Thyroid gland (tissue), 4 donors: Measurements from ENCODE around the gene ZNF598.

Experiments used
- CTCF ChIP-seq, 6 experiments: fragments of 200-600 bp in 3 of 6; fragments of 450-650 bp in 3 of 6; sonication (generic) in 3 of 6; IDR thresholded peaks; one replicate each; pipeline ENCODE4 v1.5.1; 2016 to 2019; ENCODE audit warnings: antibody characterized with exemption in 6 of 6, mild to moderate bottlenecking in 2 of 6, inconsistent platforms in 1 of 6, moderate library complexity in 1 of 6
- POLR2A ChIP-seq, 2 donors: fragments of 450-650 bp; IDR thresholded peaks; one replicate each; pipeline ENCODE4 v1.6.1; 2017; ENCODE audit warnings: antibody characterized with exemption in 2 of 2, mild to moderate bottlenecking in 2 of 2, moderate library complexity in 1 of 2

- TF ChIP-seq CTCF (IDR thresholded peaks at IDR 0.05) = no peak
- no peak for TF ChIP-seq POLR2A (IDR thresholded peaks at IDR 0.05)
Measured at GRCh38 chr16:2032285-2033056, 22.9 kb upstream of the ZNF598 start.
